Mucosa of descending colon (tissue), 3 donors: ENCODE measurements around the gene CNTNAP2. TPM values are rescaled to one million over a fixed set of nuclear protein-coding genes. Genes with fewer than 3 reads are reported as not detected.

Source experiments
- ATAC-seq: fragments of 200-7000 bp; cut with Tn5 transposase; one replicate; pipeline ENCODE4 v1.9.1; 2020; ENCODE audit warnings: mild to moderate bottlenecking, moderate library complexity
- DNase-seq, 3 donors: peaks; one replicate each; pipeline ENCODE4 v3.0.0-alpha.2; 2020
- H3K36me3 ChIP-seq: fragments of 200-600 bp; one replicate; pipeline ENCODE4 v1.8.0; 2021; ENCODE audit warnings: low read depth, mild to moderate bottlenecking
- H3K4me1 ChIP-seq: fragments of 200-600 bp; one replicate; pipeline ENCODE4 v1.8.0; 2021; ENCODE audit warnings: low read depth, mild to moderate bottlenecking
- H3K4me3 ChIP-seq: fragments of 200-600 bp; one replicate; pipeline ENCODE4 v1.8.0; 2021; ENCODE audit warnings: mild to moderate bottlenecking
- H3K9me3 ChIP-seq: fragments of 200-600 bp; one replicate; pipeline ENCODE4 v1.8.0; 2021; ENCODE audit warnings: mild to moderate bottlenecking
- intact Hi-C, 2 donors: fragments of 100-400 bp; cut with DNase I in 1 of 2; cut with micrococcal nuclease in 1 of 2; formaldehyde crosslinking; loops; one replicate each; pipeline versions ENCODE4 v1.11.0 to v1.11.1; 2022; cut with DNase I, micrococcal nuclease
- total RNA-seq, 3 donors: library from RNA; stranded (reverse); fragmentation: NEBNext Ultra II Directional in 2 of 3; extraction: Animal tissue kit (Norgen Biotek cat#: 25700) in 2 of 3; gene quantifications; one replicate each; pipeline versions ENCODE4 v1.2.1 to v1.2.4, GENCODE V29; 2021 to 2023
- TF ChIP-seq, protein P1 (sequence below): fragments of 200-600 bp; IDR thresholded peaks from one replicate; pipeline ENCODE4 v1.8.0; 2022; ENCODE audit warnings: antibody characterized with exemption, mild to moderate bottlenecking
- donor health status: DM: no; HTN: no; CAD: no; lungs with moderate emphysema.
- donor health status: DM: no; HTN: no; CAD: no.
- donor health status: DM: no; HTN: yes; CAD: no.

Gene CNTNAP2
- total RNA-seq, 3 donors from 2014 or later = 3.1 to 5.9 (median 4.2) TPM

DNA sequence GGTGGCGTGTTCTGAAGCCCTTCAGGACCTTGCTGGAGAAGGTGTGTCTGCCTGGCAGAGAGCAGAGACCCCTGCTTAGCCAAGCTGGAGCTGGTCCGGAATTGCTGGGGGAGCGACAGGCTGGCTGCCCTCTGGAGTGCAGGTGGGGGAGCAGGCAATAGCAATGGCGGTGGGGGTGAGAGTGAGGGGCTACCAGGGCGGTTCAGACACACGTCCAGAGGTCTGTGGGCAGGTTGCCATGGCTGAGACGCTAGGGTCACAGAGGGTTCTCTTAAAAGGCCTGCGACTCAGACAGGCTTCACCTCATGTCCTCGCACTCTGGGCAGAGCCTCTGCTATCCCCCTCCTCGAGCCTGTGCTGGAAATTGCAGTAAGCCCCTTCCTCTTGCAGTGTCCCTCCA, 2144.9 kb downstream of the CNTNAP2 start:
- H3K9me3 ChIP-seq = no peaks in the 10 kb centered on the region
- DNase-seq = no peak
- H3K36me3 ChIP-seq = no peaks in the 10 kb centered on the region
- no peak for ATAC-seq
- intact Hi-C loops = loop anchor here in 1 of 2 donors (10.0 kb wide), 1 partner anchor 223 kb away; no protein-coding TSS in a partner anchor
- H3K4me1 ChIP-seq = no peaks in the 10 kb centered on the region
- TF ChIP-seq, protein P1, sequence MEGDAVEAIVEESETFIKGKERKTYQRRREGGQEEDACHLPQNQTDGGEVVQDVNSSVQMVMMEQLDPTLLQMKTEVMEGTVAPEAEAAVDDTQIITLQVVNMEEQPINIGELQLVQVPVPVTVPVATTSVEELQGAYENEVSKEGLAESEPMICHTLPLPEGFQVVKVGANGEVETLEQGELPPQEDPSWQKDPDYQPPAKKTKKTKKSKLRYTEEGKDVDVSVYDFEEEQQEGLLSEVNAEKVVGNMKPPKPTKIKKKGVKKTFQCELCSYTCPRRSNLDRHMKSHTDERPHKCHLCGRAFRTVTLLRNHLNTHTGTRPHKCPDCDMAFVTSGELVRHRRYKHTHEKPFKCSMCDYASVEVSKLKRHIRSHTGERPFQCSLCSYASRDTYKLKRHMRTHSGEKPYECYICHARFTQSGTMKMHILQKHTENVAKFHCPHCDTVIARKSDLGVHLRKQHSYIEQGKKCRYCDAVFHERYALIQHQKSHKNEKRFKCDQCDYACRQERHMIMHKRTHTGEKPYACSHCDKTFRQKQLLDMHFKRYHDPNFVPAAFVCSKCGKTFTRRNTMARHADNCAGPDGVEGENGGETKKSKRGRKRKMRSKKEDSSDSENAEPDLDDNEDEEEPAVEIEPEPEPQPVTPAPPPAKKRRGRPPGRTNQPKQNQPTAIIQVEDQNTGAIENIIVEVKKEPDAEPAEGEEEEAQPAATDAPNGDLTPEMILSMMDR = no peak
- no peak overlapping the region for H3K4me3 ChIP-seq

DNA sequence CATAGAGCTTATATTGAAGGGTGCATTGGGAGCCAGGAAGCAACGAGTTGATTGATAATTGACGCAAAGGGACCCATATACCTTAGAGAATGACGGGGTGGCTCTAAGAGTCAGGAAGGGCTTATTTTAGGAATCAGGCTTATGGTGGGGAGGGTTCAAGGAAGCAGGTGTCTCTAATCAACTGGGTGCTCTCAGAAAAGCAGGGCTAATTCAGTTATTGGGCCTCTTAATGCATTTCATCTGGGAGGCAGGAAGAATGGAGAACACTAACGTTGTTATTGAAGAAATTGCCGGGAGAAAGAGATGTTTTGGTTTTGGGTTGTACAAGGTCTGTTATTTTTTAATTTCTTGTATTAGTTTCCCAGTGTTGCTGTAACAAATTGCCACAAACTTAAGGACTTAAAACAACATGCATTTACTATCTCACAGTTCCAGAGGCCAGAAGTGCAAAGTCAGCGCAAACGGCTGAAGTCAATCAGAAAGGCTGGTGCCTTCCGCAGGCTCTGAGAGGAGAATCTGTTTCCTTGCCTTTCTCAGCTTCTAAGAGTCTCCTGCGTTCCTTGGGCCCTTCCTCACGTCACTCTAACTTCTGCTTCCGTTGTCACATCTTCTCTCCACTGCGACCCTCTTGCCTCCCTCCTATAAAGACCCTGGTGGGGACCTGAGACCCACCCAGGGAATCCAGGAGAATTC, 2145.5 kb downstream of the CNTNAP2 start:
- Histone ChIP-seq H3K4me1 (no peaks in the 10 kb centered on the region), H3K36me3 (no peaks in the 10 kb centered on the region), H3K9me3 (no peaks in the 10 kb centered on the region), H3K4me3 (no peak overlapping the region)
- DNase-seq (no peak), ATAC-seq (no peak)
- TF ChIP-seq, protein P1 = no peak
- intact Hi-C loops = loop anchor here in 1 of 2 donors (10.0 kb wide), 1 partner anchor 223 kb away; no protein-coding TSS in a partner anchor

DNA sequence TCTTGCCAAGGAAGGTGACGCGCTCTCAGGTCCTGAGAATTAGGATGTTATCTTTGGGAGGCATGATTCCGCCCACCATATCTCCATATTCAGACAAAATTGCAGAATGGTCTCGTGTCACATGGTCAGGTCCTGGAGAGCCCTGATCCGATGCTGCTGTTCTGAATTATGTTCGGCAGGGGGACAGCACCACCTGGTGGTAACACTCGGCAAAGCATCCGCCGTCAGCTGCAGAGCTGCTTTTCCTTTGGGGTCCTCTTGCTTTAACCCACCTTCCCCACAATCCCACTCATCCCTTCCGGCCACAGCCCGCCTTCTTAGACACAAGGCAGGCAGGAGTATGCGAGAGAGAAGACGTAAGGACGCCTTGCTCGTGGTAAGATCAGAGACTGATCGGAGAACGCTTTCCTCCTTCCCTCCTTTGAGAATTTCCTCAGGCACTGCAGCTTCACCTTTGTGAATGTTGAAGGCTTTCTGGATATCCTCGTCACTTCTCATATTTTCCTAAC, 2146.2 kb downstream of the CNTNAP2 start:
- Histone ChIP-seq H3K9me3 (no peaks in the 10 kb centered on the region), H3K4me1 (no peaks in the 10 kb centered on the region), H3K4me3 (no peak overlapping the region), H3K36me3 (no peaks in the 10 kb centered on the region)
- DNase-seq (peak in 2 of 3 donors; percentile 74 to 81), ATAC-seq (peak; percentile 85)
- TF ChIP-seq, protein P1 = peak; percentile 91
- intact Hi-C loops = loop anchor here in 1 of 2 donors (10.0 kb wide), 1 partner anchor 222 kb away; no protein-coding TSS in a partner anchor

DNA sequence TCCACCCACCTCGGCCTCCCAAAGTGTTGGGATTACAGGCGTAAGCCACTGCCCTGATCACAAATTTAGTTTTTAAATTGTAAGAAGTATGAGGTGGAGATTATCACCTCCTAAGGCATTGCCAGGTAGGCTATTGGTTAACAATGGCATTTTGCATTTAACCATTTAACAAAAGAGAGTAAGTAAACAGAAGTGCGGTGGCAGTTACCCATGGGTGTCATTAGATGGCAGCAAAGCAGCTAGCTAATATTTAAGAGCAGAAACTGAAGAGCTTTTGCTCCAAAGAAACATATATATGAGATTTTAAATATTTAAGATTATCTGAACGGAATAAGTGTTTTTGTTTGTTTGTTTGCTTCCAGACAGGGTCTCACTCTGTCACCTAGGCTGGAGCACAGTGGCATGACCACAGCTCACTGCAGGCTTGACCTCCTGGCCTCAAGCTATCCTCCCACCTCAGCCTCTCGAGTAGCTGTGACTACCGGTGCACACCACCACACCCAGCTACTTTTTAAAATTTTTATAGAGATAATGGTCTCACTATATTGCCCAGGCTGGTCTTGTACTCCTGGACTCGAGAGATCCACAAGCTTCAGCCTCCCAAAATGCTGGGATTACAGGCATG, 2148.4 kb downstream of the CNTNAP2 start:
- no peaks in the 10 kb centered on the region for H3K9me3 ChIP-seq
- TF ChIP-seq, protein P1 = peak; percentile 20
- peak; percentile 49 for ATAC-seq
- peak in 1 of 3 donors; percentile 57 for DNase-seq
- intact Hi-C loops = loop anchor here in 1 of 2 donors (10.0 kb wide), 1 partner anchor 220 kb away; no protein-coding TSS in a partner anchor
- no peaks in the 10 kb centered on the region for H3K4me1 ChIP-seq
- H3K4me3 ChIP-seq = no peak overlapping the region
- no peaks in the 10 kb centered on the region for H3K36me3 ChIP-seq

DNA sequence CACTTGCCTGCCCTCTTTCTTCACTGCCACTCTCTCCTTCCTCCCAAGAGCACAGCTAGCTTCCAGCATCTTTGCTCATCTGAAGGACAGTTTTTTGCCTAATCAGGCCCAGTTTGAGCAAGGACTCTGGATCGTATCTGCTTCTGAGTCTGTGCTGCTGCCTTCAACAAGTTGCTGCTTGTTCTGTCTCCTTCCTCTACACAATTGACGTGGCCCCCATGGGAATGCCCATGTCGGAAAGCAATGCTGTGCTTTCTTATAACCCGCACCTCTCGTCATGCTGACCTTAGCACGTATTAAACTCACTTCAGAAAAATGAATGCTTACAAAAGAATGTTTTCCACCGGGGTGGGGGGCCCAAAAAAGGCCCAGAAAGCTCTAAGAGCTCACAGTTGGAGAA, 2149.3 kb downstream of the CNTNAP2 start:
- DNase-seq (no peak), ATAC-seq (no peak)
- no peak overlapping the region for H3K4me3 ChIP-seq
- TF ChIP-seq, protein P1 = no peak
- no peaks in the 10 kb centered on the region for H3K9me3 ChIP-seq
- no peaks in the 10 kb centered on the region for H3K36me3 ChIP-seq
- no peaks in the 10 kb centered on the region for H3K4me1 ChIP-seq
- intact Hi-C loops = loop anchor here in 1 of 2 donors (10.0 kb wide), 1 partner anchor 219 kb away; no protein-coding TSS in a partner anchor
